Colonic mucosa (tissue), 4 donors: Measurements from ENCODE around the gene RAI1. TPM values are rescaled to one million over a fixed set of nuclear protein-coding genes. Genes with fewer than 3 reads are reported as not detected.
A peak's percentile ranks its signal among the peaks of the same experiment; 100 is the strongest.

Experiments used
- DNase-seq: peaks from one replicate; pipeline ENCODE4 v3.0.0-alpha.2; 2020
- H3K27ac ChIP-seq: fragments of 200-600 bp; one replicate; pipeline ENCODE4 v1.8.0; 2021
- H3K27me3 ChIP-seq: fragments of 200-600 bp; one replicate; pipeline ENCODE4 v1.8.0; 2021
- H3K36me3 ChIP-seq: fragments of 200-600 bp; one replicate; pipeline ENCODE4 v1.8.0; 2021
- H3K4me1 ChIP-seq: fragments of 200-600 bp; one replicate; pipeline ENCODE4 v1.8.0; 2021; ENCODE audit warnings: mild to moderate bottlenecking
- H3K4me3 ChIP-seq: fragments of 200-600 bp; one replicate; pipeline ENCODE4 v1.8.0; 2021
- H3K9ac ChIP-seq, 2 donors: one replicate each; pipeline ENCODE4 v1.7.0; 2013; ENCODE audit warnings: control low read depth in 2 of 2, low read depth in 2 of 2, low read length in 2 of 2
- H3K9me3 ChIP-seq: fragments of 200-600 bp; one replicate; pipeline ENCODE4 v1.8.0; 2021
- intact Hi-C: fragments of 100-400 bp; cut with DNase I; formaldehyde crosslinking; loops from one replicate; pipeline ENCODE4 v1.14.1; 2022
- total RNA-seq, 2 donors: library from RNA; stranded (reverse); fragmentation: NEBNext Ultra II Directional in 1 of 2; extraction: Animal tissue kit (Norgen Biotek cat#: 25700) in 1 of 2; gene quantifications; one replicate each; pipeline ENCODE4 v1.2.1, GENCODE V29; 2021
- TF ChIP-seq, protein P1 (sequence below): fragments of 200-600 bp; IDR thresholded peaks from one replicate; pipeline ENCODE4 v1.8.0; 2022; ENCODE audit warnings: antibody characterized with exemption, mild to moderate bottlenecking
- donor health status: healthy.
- donor health status: DM: no; HTN: no; CAD: no.
- donor health status: DM: no; HTN: no; CAD: no.

RAI1 gene
- total RNA-seq, 2 donors from 2014 or later: 21.8 to 24.5 TPM

DNA sequence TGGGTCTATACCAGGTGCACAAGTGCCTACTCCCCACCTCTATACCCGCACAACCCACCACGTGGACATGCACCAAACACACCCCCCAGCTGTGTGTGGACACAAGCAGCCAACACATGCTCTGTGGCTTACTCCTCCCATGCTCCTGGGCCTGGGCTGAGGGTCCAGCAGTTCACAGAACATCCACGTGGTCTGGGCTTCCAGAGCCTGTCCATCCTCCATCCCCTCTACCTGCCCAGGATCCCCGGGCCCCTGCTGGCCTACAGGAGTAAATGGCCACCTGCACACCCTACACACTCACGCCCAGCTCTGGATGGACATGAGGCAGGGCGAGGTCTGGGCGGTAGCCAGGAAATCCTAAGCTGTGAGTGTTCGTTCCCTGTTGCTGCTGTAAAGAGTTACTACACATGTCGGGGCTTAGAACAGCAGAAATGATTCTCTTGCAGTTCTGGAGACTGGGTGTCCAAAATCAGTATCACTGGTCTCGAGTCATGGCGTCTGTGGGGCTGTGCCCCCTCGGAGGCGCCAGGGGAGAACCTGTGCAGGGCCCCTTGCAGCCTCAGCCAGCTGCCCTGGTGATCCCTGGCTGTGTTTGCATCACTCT, 15.0 kb upstream of the RAI1 start:
- peak; percentile 54 for DNase-seq
- TF ChIP-seq, protein P1, sequence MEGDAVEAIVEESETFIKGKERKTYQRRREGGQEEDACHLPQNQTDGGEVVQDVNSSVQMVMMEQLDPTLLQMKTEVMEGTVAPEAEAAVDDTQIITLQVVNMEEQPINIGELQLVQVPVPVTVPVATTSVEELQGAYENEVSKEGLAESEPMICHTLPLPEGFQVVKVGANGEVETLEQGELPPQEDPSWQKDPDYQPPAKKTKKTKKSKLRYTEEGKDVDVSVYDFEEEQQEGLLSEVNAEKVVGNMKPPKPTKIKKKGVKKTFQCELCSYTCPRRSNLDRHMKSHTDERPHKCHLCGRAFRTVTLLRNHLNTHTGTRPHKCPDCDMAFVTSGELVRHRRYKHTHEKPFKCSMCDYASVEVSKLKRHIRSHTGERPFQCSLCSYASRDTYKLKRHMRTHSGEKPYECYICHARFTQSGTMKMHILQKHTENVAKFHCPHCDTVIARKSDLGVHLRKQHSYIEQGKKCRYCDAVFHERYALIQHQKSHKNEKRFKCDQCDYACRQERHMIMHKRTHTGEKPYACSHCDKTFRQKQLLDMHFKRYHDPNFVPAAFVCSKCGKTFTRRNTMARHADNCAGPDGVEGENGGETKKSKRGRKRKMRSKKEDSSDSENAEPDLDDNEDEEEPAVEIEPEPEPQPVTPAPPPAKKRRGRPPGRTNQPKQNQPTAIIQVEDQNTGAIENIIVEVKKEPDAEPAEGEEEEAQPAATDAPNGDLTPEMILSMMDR: no peak
- no peaks in the 10 kb centered on the region for H3K27me3 ChIP-seq
- H3K27ac ChIP-seq: no peak overlapping the region
- no peak overlapping the region for H3K4me3 ChIP-seq
- no peaks in the 10 kb centered on the region for H3K4me1 ChIP-seq
- H3K36me3 ChIP-seq: no peaks in the 10 kb centered on the region
- H3K9ac ChIP-seq: no peak overlapping the region
- intact Hi-C loops: no loop called here
- H3K9me3 ChIP-seq: no peaks in the 10 kb centered on the region

GRCh38 chr17:17667231-17667630, 14.0 kb upstream of the RAI1 start:
- Histone ChIP-seq H3K27me3 (no peaks in the 10 kb centered on the region), H3K27ac (no peak overlapping the region), H3K4me1 (no peaks in the 10 kb centered on the region), H3K9me3 (no peaks in the 10 kb centered on the region), H3K9ac (no peak overlapping the region), H3K36me3 (no peaks in the 10 kb centered on the region), H3K4me3 (no peak overlapping the region)
- intact Hi-C loops: no loop called here
- TF ChIP-seq, protein P1: no peak
- DNase-seq: no peak

GRCh38 chr17:17667947-17668346, 13.3 kb upstream of the RAI1 start:
- Histone ChIP-seq H3K9me3 (no peaks in the 10 kb centered on the region), H3K27ac (no peak overlapping the region), H3K4me3 (no peak overlapping the region), H3K27me3 (no peaks in the 10 kb centered on the region), H3K4me1 (no peaks in the 10 kb centered on the region), H3K9ac (no peak overlapping the region), H3K36me3 (no peaks in the 10 kb centered on the region)
- DNase-seq: peak; percentile 52
- TF ChIP-seq, protein P1: no peak
- intact Hi-C loops: no loop called here

- no peak for DNase-seq
- intact Hi-C loops: no loop called here
- Histone ChIP-seq H3K36me3 (no peaks in the 10 kb centered on the region), H3K4me1 (no peaks in the 10 kb centered on the region), H3K9me3 (no peaks in the 10 kb centered on the region), H3K4me3 (no peak overlapping the region), H3K9ac (no peak overlapping the region), H3K27ac (no peak overlapping the region), H3K27me3 (no peaks in the 10 kb centered on the region)
- TF ChIP-seq, protein P1: no peak
These were observed 12.9 kb upstream of the RAI1 start for GRCh38 chr17:17668358-17668757.

- DNase-seq: no peak
- Histone ChIP-seq H3K27ac (no peak overlapping the region), H3K27me3 (no peaks in the 10 kb centered on the region), H3K4me3 (no peak overlapping the region), H3K4me1 (no peaks in the 10 kb centered on the region), H3K9me3 (no peaks in the 10 kb centered on the region), H3K9ac (no peak overlapping the region), H3K36me3 (no peaks in the 10 kb centered on the region)
- TF ChIP-seq, protein P1: no peak
- intact Hi-C loops: no loop called here
These were observed 12.3 kb upstream of the RAI1 start for GRCh38 chr17:17668775-17669579.
